SU-DHL-6 (cell line): Measurements from ENCODE around the gene EGFL7.

Experiments
- CTCF ChIP-seq: fragments of 200-600 bp; sonication (generic); IDR thresholded peaks from one replicate; pipeline ENCODE4 v1.5.1; 2017; ENCODE audit warnings: antibody characterized with exemption, mild to moderate bottlenecking, low read length, moderate library complexity; ENCODE audit not compliant: insufficient read depth, poor library complexity, severe bottlenecking
- EZH2phosphoT487 ChIP-seq: fragments of 200-600 bp; sonication (generic), shearing (Covaris generic); conservative IDR thresholded peaks from 2 replicates; pipeline ENCODE4 v1.6.1; 2018; ENCODE audit warnings: mild to moderate bottlenecking, antibody characterized with exemption, low read length, moderate library complexity, mixed read lengths

- no peak for TF ChIP-seq EZH2phosphoT487
- no peak for TF ChIP-seq CTCF
Observed at GRCh38 chr9:136642439-136642921, 20.2 kb upstream of the EGFL7 start.
